ENCODE measurements around the gene L3MBTL4. TPM values are rescaled to one million over a fixed set of nuclear protein-coding genes. Genes with fewer than 3 reads are reported as not detected.
"Not testable (repeated sequence)": the region's sequence is repeated elsewhere in the genome, so short reads cannot be mapped to it uniquely, and the experiment has no call there.

The L3MBTL4 gene
- total RNA-seq, 1 donor from 2014 or later = 0.34 TPM

DNA sequence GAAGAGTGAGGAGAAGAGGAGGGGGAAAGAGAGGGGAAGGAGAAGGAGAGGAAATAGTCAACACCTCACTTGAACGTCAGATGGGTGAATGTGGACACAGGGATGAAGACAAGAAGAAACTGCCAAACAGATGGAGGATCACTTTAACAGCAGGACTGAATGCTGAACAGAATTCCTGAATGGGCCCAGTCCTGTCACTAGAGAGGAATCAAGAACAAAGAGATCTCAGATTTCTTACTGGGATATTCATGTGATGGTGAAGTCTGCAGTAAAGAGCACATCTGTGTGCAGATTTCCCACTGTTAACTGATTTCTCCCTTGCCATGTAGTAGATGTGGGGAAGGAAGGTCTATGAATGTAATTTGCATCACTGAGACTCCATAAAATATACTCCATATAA, 135.4 kb downstream of the L3MBTL4 start:
- no peaks in the 10 kb centered on the region for H3K79me2 ChIP-seq (ENCODE audit: low read depth)
- H3K4me2 ChIP-seq = no peak overlapping the region
- H3K4me1 ChIP-seq = peaks cover 3% of the 10 kb centered on the region
- no peak overlapping the region for H2AFZ ChIP-seq (replicated peaks)
- no peaks in the 10 kb centered on the region for H4K20me1 ChIP-seq (ENCODE audit: low read depth)
- peaks cover 2% of the 10 kb centered on the region for H3K27me3 Mint-ChIP-seq (ENCODE audit: insufficient read depth, low read depth)
- no peak overlapping the region for H3K9ac ChIP-seq
- H3K27ac ChIP-seq = no peak overlapping the region
- H3K4me3 ChIP-seq = no peak overlapping the region
- no peak overlapping the region for H3K27ac Mint-ChIP-seq
- H3K36me3 Mint-ChIP-seq = no peaks in the 10 kb centered on the region
- no peak for TF ChIP-seq EZH2phosphoT487 (IDR thresholded peaks at IDR 0.05)
- no peak for DNase-seq (ENCODE audit: low spot score)
- H3K4me3 Mint-ChIP-seq = no peak overlapping the region
- no peaks in the 10 kb centered on the region for H3K9me3 Mint-ChIP-seq
- H3K36me3 ChIP-seq = no peaks in the 10 kb centered on the region
- H3K9me3 ChIP-seq (ENCODE audit: low read depth) = no peaks in the 10 kb centered on the region
- peaks cover 16% of the 10 kb centered on the region for H3K4me1 Mint-ChIP-seq
- no peaks in the 10 kb centered on the region for H3K27me3 ChIP-seq
- no peaks in the 10 kb centered on the region for H3F3A ChIP-seq (ENCODE audit: low read depth)

DNA sequence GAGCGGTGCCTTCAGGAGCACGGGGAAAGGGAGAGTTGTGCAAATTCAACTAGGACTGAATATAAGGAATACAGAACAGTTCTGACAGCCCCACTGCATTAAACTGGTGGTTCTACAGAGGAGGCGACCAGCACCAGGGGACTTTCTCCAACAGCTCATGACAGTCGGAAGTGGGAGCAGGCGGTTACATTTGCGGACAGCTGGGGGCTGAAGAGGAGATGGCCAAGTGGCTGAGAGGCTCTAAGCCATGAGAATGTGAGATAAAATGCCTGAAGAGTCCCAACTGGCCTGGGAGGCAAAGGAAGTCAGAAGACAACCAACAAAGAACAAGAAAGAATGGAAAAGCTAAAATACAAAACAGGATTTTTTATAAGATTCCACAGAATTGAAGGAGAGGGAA, 141.3 kb downstream of the L3MBTL4 start:
- Histone ChIP-seq H3F3A (ENCODE audit: low read depth) (no peaks in the 10 kb centered on the region), H3K9ac (no peak overlapping the region), H3K4me1 (no peaks in the 10 kb centered on the region), H3K4me2 (no peak overlapping the region), H2AFZ (replicated peaks) (no peak overlapping the region), H3K4me3 (no peak overlapping the region), H3K36me3 (no peaks in the 10 kb centered on the region), H3K79me2 (ENCODE audit: low read depth) (no peaks in the 10 kb centered on the region), H3K27me3 (peaks cover 12% of the 10 kb centered on the region), H3K9me3 (ENCODE audit: low read depth) (no peaks in the 10 kb centered on the region), H3K27ac (no peak overlapping the region), H4K20me1 (ENCODE audit: low read depth) (no peaks in the 10 kb centered on the region)
- no peak overlapping the region for H3K27ac Mint-ChIP-seq
- no peaks in the 10 kb centered on the region for H3K4me1 Mint-ChIP-seq
- no peak for DNase-seq (ENCODE audit: low spot score)
- H3K27me3 Mint-ChIP-seq (ENCODE audit: insufficient read depth, low read depth) = peaks cover 4% of the 10 kb centered on the region
- H3K4me3 Mint-ChIP-seq = no peak overlapping the region
- TF ChIP-seq EZH2 (IDR thresholded peaks at IDR 0.05) (no peak), EZH2phosphoT487 (IDR thresholded peaks at IDR 0.05) (no peak)
- TF ChIP-seq, protein P1, sequence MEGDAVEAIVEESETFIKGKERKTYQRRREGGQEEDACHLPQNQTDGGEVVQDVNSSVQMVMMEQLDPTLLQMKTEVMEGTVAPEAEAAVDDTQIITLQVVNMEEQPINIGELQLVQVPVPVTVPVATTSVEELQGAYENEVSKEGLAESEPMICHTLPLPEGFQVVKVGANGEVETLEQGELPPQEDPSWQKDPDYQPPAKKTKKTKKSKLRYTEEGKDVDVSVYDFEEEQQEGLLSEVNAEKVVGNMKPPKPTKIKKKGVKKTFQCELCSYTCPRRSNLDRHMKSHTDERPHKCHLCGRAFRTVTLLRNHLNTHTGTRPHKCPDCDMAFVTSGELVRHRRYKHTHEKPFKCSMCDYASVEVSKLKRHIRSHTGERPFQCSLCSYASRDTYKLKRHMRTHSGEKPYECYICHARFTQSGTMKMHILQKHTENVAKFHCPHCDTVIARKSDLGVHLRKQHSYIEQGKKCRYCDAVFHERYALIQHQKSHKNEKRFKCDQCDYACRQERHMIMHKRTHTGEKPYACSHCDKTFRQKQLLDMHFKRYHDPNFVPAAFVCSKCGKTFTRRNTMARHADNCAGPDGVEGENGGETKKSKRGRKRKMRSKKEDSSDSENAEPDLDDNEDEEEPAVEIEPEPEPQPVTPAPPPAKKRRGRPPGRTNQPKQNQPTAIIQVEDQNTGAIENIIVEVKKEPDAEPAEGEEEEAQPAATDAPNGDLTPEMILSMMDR (IDR thresholded peaks at IDR 0.05) = no peak
- no peaks in the 10 kb centered on the region for H3K9me3 Mint-ChIP-seq
- no peaks in the 10 kb centered on the region for H3K36me3 Mint-ChIP-seq

GRCh38 chr18:6272144-6272543, 142.6 kb downstream of the L3MBTL4 start:
- DNase-seq (ENCODE audit: low spot score) = peak; percentile 45
- not testable (repeated sequence) for H3K36me3 Mint-ChIP-seq; H3K4me1 Mint-ChIP-seq; H3K27me3 Mint-ChIP-seq (ENCODE audit: insufficient read depth, low read depth); H3K9me3 Mint-ChIP-seq; H3K79me2 ChIP-seq (ENCODE audit: low read depth); H3K4me3 Mint-ChIP-seq; H3K4me1 ChIP-seq; H3K9ac ChIP-seq; H3K36me3 ChIP-seq; H3F3A ChIP-seq (ENCODE audit: low read depth); H3K27ac Mint-ChIP-seq; H4K20me1 ChIP-seq (ENCODE audit: low read depth); H3K27ac ChIP-seq; H3K4me3 ChIP-seq; H3K9me3 ChIP-seq (ENCODE audit: low read depth)
- TF ChIP-seq, protein P1 (IDR thresholded peaks at IDR 0.05) = peak; percentile 44
- peak overlapping the region; percentile 52 for H3K4me2 ChIP-seq
- peak overlapping the region; percentile 76 for H2AFZ ChIP-seq (replicated peaks)
- H3K27me3 ChIP-seq = peaks cover 12% of the 10 kb centered on the region

DNA sequence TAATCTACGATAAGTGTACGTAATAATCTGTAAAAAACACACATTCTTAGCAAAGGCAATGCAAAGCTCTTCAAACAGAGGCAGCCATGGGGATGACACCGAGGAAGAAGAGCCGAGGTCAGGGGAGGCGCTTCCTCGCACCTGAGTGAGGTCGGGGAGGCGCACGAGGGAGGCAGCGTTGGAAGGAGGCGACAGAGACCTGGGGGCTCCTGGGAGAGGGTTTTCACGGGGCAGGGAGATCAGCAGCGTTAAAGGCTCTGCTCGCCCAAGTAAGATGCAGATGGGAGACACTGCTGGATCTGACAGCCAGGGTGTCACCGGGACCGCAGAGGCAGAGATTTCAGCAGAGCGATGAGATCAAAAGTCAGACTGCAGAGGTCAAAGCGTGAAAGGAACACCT, 143.1 kb downstream of the L3MBTL4 start:
- H3K4me3 Mint-ChIP-seq = no peak overlapping the region
- no peaks in the 10 kb centered on the region for H3K4me1 Mint-ChIP-seq
- H3K27ac Mint-ChIP-seq = peak overlapping the region; percentile 87
- no peaks in the 10 kb centered on the region for H3K36me3 Mint-ChIP-seq
- TF ChIP-seq EZH2 (IDR thresholded peaks at IDR 0.05) (no peak), EZH2phosphoT487 (IDR thresholded peaks at IDR 0.05) (no peak)
- TF ChIP-seq, protein P1 (IDR thresholded peaks at IDR 0.05) = no peak
- Histone ChIP-seq H3K4me3 (no peak overlapping the region), H3K9ac (no peak overlapping the region), H3K4me1 (no peaks in the 10 kb centered on the region), H3K9me3 (ENCODE audit: low read depth) (no peaks in the 10 kb centered on the region), H3F3A (ENCODE audit: low read depth) (no peaks in the 10 kb centered on the region), H3K4me2 (peak overlapping the region; percentile 52), H2AFZ (replicated peaks) (peak overlapping the region; percentile 76), H3K79me2 (ENCODE audit: low read depth) (no peaks in the 10 kb centered on the region), H3K27me3 (peaks cover 12% of the 10 kb centered on the region), H3K27ac (no peak overlapping the region), H3K36me3 (no peaks in the 10 kb centered on the region), H4K20me1 (ENCODE audit: low read depth) (no peaks in the 10 kb centered on the region)
- DNase-seq (ENCODE audit: low spot score) = no peak
- H3K9me3 Mint-ChIP-seq = no peaks in the 10 kb centered on the region
- H3K27me3 Mint-ChIP-seq (ENCODE audit: insufficient read depth, low read depth) = peaks cover 4% of the 10 kb centered on the region

Measured in neural progenitor cell (in vitro differentiated cells).